K562 (cell line): ENCODE results near the gene SHC1. TPM values are rescaled to one million over a fixed set of nuclear protein-coding genes. Genes with fewer than 3 reads are reported as not detected.

Experiments used
- MCM7 ChIP-seq, 2 experiments: fragments of 450-650 bp; IDR thresholded peaks; 2 replicates each; pipeline ENCODE4 v1.6.1; 2016 to 2018
- NFIC ChIP-seq: fragments of 450-650 bp; IDR thresholded peaks from 2 replicates; pipeline ENCODE4 v1.6.1; 2017; ENCODE audit warnings: mild to moderate bottlenecking, inconsistent platforms
- RFX5 ChIP-seq: IDR thresholded peaks from 2 replicates; pipeline ENCODE4 v1.6.1; 2011; ENCODE audit warnings: low read depth, mild to moderate bottlenecking, improper control_type of control experiment, low read length
- SRF ChIP-seq, 2 experiments: fragments of 250-450, 450-650 bp in 1 of 2; sonication (Bioruptor Pico) in 1 of 2; sonication (generic) in 1 of 2; formaldehyde crosslinking; IDR thresholded peaks; 2 replicates each; pipeline versions ENCODE4 v1.5.0 to v1.5.1; 2020 to 2022; ENCODE audit warnings: mild to moderate bottlenecking in 1 of 2, missing genetic modification reagents in 1 of 2
- TCFL5 ChIP-seq: fragments of 250-450 bp; sonication (Bioruptor Pico); conservative IDR thresholded peaks from 2 replicates; pipeline ENCODE4 v1.6.1; 2021; ENCODE audit warnings: mild to moderate bottlenecking, moderate library complexity, matching md5 sums
- ZNF75A ChIP-seq: fragments of 450-650 bp; formaldehyde crosslinking; IDR thresholded peaks from 2 replicates; pipeline ENCODE4 v1.4.0; 2020; ENCODE audit warnings: mild to moderate bottlenecking
- polyA plus RNA-seq, 8 experiments: library from polyadenylated mRNA; depleted of rRNA in 4 of 8; stranded (reverse) in 5 of 8; unstranded in 3 of 8; fragments of >200 nt; fragmentation: Nextera tagmentation in 2 of 8; fragmentation: Illumina TruSeq in 1 of 8; extraction: Ambion mirVana in 2 of 8; extraction: Trizol in 1 of 8; gene quantifications; 2 replicates each; pipeline versions ENCODE4 v1.2.1 to v1.2.3, GENCODE V29; 2011 to 2014; ENCODE audit warnings: inconsistent platforms in 1 of 8, missing spikeins in 1 of 8
- total RNA-seq, 7 experiments: library from RNA; depleted of rRNA in 6 of 7; stranded (reverse); fragments of >200 nt in 6 of 7; fragmentation: Illumina TruSeq in 2 of 7; extraction: Trizol in 2 of 7; gene quantifications; 2 replicates each; pipeline versions ENCODE4 v1.2.1 to v1.2.3, GENCODE V29; 2011 to 2021; ENCODE audit warnings: low replicate concordance in 1 of 7
- TF ChIP-seq, protein P1 (sequence below), 2 experiments: fragments of 450-650 bp; formaldehyde crosslinking in 1 of 2; IDR thresholded peaks; 2 replicates each; pipeline versions ENCODE4 v1.4.0 to v1.6.1; 2014 to 2020; ENCODE audit warnings: mild to moderate bottlenecking in 2 of 2, borderline replicate concordance in 1 of 2, low read depth in 1 of 2
- TF ChIP-seq, protein P2 (sequence below): fragments of 250-450 bp; sonication (Bioruptor Pico); IDR thresholded peaks from 2 replicates; pipeline ENCODE4 v1.4.0; 2020; ENCODE audit warnings: mild to moderate bottlenecking

SHC1 gene
- total and polyA plus RNA-seq, 9 of the 15 experiments (the other 6 are each of a cell fraction or from before 2014, with no cell fraction given), result 4.1 to 113 (median 51.9) TPM

DNA sequence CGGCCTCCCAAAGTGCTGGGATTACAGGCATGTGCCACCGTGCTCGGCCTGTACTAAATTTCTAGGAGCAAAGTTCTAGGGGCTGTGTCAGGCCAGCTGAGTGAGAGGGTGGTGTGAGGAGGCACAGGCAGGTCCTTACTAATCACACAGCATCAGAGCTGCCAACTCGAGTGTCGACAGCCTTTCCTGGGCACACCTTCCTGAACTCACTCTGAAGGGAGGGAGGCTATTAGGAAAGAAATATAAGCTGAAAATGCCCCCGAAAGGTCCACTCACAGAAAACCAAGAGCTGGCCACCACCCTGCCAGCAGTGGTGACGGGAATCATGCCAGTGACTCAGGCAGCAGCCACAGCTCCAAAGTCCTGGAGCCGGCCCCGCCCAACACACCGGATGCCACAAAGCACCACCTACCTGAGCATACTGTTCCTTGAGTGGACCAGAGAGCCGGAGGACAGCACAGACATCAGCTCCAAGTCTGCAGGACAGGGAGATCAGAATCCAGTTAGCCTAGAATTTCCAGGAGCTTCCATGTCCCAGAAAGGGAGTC is 38.5 kb downstream of the SHC1 start (continued):
- TF ChIP-seq SRF (CRISPR knock-in tag; IDR thresholded peaks at IDR 0.05), result no peak
- TF ChIP-seq, protein P1, sequence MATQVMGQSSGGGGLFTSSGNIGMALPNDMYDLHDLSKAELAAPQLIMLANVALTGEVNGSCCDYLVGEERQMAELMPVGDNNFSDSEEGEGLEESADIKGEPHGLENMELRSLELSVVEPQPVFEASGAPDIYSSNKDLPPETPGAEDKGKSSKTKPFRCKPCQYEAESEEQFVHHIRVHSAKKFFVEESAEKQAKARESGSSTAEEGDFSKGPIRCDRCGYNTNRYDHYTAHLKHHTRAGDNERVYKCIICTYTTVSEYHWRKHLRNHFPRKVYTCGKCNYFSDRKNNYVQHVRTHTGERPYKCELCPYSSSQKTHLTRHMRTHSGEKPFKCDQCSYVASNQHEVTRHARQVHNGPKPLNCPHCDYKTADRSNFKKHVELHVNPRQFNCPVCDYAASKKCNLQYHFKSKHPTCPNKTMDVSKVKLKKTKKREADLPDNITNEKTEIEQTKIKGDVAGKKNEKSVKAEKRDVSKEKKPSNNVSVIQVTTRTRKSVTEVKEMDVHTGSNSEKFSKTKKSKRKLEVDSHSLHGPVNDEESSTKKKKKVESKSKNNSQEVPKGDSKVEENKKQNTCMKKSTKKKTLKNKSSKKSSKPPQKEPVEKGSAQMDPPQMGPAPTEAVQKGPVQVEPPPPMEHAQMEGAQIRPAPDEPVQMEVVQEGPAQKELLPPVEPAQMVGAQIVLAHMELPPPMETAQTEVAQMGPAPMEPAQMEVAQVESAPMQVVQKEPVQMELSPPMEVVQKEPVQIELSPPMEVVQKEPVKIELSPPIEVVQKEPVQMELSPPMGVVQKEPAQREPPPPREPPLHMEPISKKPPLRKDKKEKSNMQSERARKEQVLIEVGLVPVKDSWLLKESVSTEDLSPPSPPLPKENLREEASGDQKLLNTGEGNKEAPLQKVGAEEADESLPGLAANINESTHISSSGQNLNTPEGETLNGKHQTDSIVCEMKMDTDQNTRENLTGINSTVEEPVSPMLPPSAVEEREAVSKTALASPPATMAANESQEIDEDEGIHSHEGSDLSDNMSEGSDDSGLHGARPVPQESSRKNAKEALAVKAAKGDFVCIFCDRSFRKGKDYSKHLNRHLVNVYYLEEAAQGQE (IDR thresholded peaks at IDR 0.05; ENCODE audit: borderline replicate concordance), result no peak
- TF ChIP-seq, protein P1 (CRISPR knock-in tag; IDR thresholded peaks at IDR 0.05; ENCODE audit: low read depth), result no peak
- no peak for TF ChIP-seq MCM7 (IDR thresholded peaks at IDR 0.05)
- TF ChIP-seq, protein P2, sequence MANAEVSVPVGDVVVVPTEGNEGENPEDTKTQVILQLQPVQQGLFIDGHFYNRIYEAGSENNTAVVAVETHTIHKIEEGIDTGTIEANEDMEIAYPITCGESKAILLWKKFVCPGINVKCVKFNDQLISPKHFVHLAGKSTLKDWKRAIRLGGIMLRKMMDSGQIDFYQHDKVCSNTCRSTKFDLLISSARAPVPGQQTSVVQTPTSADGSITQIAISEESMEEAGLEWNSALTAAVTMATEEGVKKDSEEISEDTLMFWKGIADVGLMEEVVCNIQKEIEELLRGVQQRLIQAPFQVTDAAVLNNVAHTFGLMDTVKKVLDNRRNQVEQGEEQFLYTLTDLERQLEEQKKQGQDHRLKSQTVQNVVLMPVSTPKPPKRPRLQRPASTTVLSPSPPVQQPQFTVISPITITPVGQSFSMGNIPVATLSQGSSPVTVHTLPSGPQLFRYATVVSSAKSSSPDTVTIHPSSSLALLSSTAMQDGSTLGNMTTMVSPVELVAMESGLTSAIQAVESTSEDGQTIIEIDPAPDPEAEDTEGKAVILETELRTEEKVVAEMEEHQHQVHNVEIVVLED (CRISPR knock-in tag), result no peak
- TF ChIP-seq TCFL5, result no peak
- no peak for TF ChIP-seq RFX5
- TF ChIP-seq ZNF75A (CRISPR knock-in tag), result no peak
- TF ChIP-seq NFIC, result no peak
